GM12878 (cell line): ENCODE results near the gene DQX1. TPM values are rescaled to one million over a fixed set of nuclear protein-coding genes. Genes with fewer than 3 reads are reported as not detected.

ENCODE experiments used
- ATAC-seq: fragments of 200-7000 bp; cut with Tn5 transposase; 3 replicates; pipeline ENCODE4 v1.9.1; 2020; ENCODE audit warnings: mild to moderate bottlenecking, moderate library complexity
- BruUV-seq: library from RNA; stranded (reverse); fragments of 400-500 nt; replicated peaks from 2 replicates; lab custom pipeline; 2021; lab: Mats Ljungman, UMichigan
- CTCF ChIA-PET: fragments of 300-600 bp; sonication (Branson Sonifier 250); formaldehyde crosslinking; extraction: SDS; loops from one replicate; lab custom pipeline; 2021; ENCODE audit warnings: inconsistent platforms; lab: Yijun Ruan, JAX
- POLR2A ChIA-PET: fragments of 350-600 bp; formaldehyde crosslinking; extraction: SDS; loops from one replicate; lab custom pipeline; 2021; ENCODE audit warnings: inconsistent platforms; lab: Charles Lee
- RAD21 ChIA-PET: fragments of 300-600 bp; sonication (Branson Sonifier 250); formaldehyde crosslinking; loops from one replicate; lab custom pipeline; 2023; ENCODE audit warnings: antibody characterized with exemption; ENCODE audit not compliant: unreplicated experiment; lab: Charles Lee
- SMC1A ChIA-PET: fragments of 300-600 bp; sonication (Branson Sonifier 250); formaldehyde crosslinking; loops from one replicate; lab custom pipeline; 2023; ENCODE audit not compliant: unreplicated experiment, uncharacterized antibody; lab: Charles Lee
- DNase-seq: peaks from one replicate; pipeline ENCODE4 v3.0.0-alpha.2; 2011; ENCODE audit warnings: low read depth, low spot score
- FAIRE-seq: peaks from 3 replicates; lab custom pipeline; 2011; peaks lifted over from hg19 to GRCh38; lab: Jason Lieb, UNC
- H2AFZ ChIP-seq: 2 replicates; pipeline ENCODE4 v1.6.0; 2011; ENCODE audit warnings: low read depth, low read length, control low read depth; ENCODE audit not compliant: control insufficient read depth
- H3K27ac ChIP-seq: 2 replicates; pipeline ENCODE4 v1.5.1; 2011; ENCODE audit warnings: control low read depth; ENCODE audit not compliant: control insufficient read depth, insufficient read depth
- H3K27me3 ChIP-seq, 2 experiments: replicated peaks in 1 of 2; 2 replicates each; pipeline versions ENCODE4 v1.6.0 to v1.6.1; 2011; ENCODE audit warnings: low read length in 1 of 2; ENCODE audit not compliant: control insufficient read depth in 2 of 2, insufficient read depth in 2 of 2
- H3K36me3 ChIP-seq, 2 experiments: 2 replicates each; pipeline ENCODE4 v1.5.1; 2011; ENCODE audit warnings: low read length in 1 of 2; ENCODE audit not compliant: control insufficient read depth in 2 of 2, insufficient read depth in 2 of 2
- H3K4me1 ChIP-seq: 2 replicates; pipeline ENCODE4 v1.6.1; 2011; ENCODE audit warnings: mild to moderate bottlenecking, low read length, moderate library complexity, mixed read lengths; ENCODE audit not compliant: control insufficient read depth, insufficient read depth
- H3K4me2 ChIP-seq: 2 replicates; pipeline ENCODE4 v1.6.0; 2011; ENCODE audit warnings: control low read depth; ENCODE audit not compliant: control insufficient read depth, insufficient read depth
- H3K4me3 ChIP-seq: fragments of 200-600 bp; sonication (generic); 2 replicates; pipeline ENCODE4 v1.5.1; 2016
- H3K79me2 ChIP-seq: 2 replicates; pipeline ENCODE4 v1.6.0; 2011; ENCODE audit warnings: low read length; ENCODE audit not compliant: control insufficient read depth, insufficient read depth
- H3K9ac ChIP-seq: 2 replicates; pipeline ENCODE4 v1.8.0; 2011; ENCODE audit warnings: low read length, control low read depth, mixed read lengths; ENCODE audit not compliant: control insufficient read depth, insufficient read depth
- H3K9me3 ChIP-seq: replicated peaks from 3 replicates; pipeline ENCODE4 v1.5.1; 2011; ENCODE audit warnings: mild to moderate bottlenecking, low read length; ENCODE audit not compliant: control insufficient read depth, insufficient read depth
- H4K20me1 ChIP-seq: 2 replicates; pipeline ENCODE4 v1.6.0; 2011; ENCODE audit not compliant: control insufficient read depth, insufficient read depth
- CBFB ChIP-seq: IDR thresholded peaks from 2 replicates; pipeline ENCODE4 v1.6.1; 2016; ENCODE audit warnings: antibody characterized with exemption, low read depth
- ESRRA ChIP-seq: IDR thresholded peaks from 2 replicates; pipeline ENCODE4 v1.6.1; 2012; ENCODE audit warnings: mild to moderate bottlenecking, low read length, improper control_type of control experiment
- GATAD2B ChIP-seq: fragments of 450-650 bp; conservative IDR thresholded peaks from 2 replicates; pipeline ENCODE4 v1.6.1; 2017; ENCODE audit warnings: low read depth, mild to moderate bottlenecking, moderate library complexity
- HDAC6 ChIP-seq: fragments of 200-600 bp; sonication (generic); IDR thresholded peaks from one replicate; pipeline ENCODE4 v1.8.0; 2017; ENCODE audit warnings: antibody characterized with exemption; ENCODE audit not compliant: unreplicated experiment
- KAT2A ChIP-seq: conservative IDR thresholded peaks from 2 replicates; pipeline ENCODE4 v1.6.1; 2011; ENCODE audit warnings: low read depth, low read length; ENCODE audit not compliant: control insufficient read depth
- LARP7 ChIP-seq: fragments of 450-650 bp; IDR thresholded peaks from 2 replicates; pipeline ENCODE4 v1.6.1; 2017; ENCODE audit warnings: mild to moderate bottlenecking
- MEF2B ChIP-seq: fragments of 450-650 bp; IDR thresholded peaks from 2 replicates; pipeline ENCODE4 v1.6.1; 2018; ENCODE audit warnings: mild to moderate bottlenecking, moderate library complexity; ENCODE audit not compliant: partially characterized antibody, poor library complexity, severe bottlenecking
- MXI1 ChIP-seq: fragments of 150-350 bp; IDR thresholded peaks from 2 replicates; pipeline ENCODE4 v1.6.1; 2011; ENCODE audit warnings: low read depth, mild to moderate bottlenecking, inconsistent platforms, low read length, improper control_type of control experiment
- SREBF1 ChIP-seq: IDR thresholded peaks from 2 replicates; pipeline ENCODE4 v1.6.1; 2012; ENCODE audit warnings: mild to moderate bottlenecking, low read length
- SRF ChIP-seq, 2 experiments: IDR thresholded peaks; 2 replicates each; pipeline ENCODE4 v1.6.1; 2011; ENCODE audit warnings: low read depth in 2 of 2, low read length in 2 of 2, mild to moderate bottlenecking in 1 of 2, moderate library complexity in 1 of 2
- YY1 ChIP-seq: IDR thresholded peaks from 2 replicates; pipeline ENCODE4 v1.6.1; 2011; ENCODE audit warnings: low read depth, mild to moderate bottlenecking, low read length
- ZNF207 ChIP-seq: fragments of 450-650 bp; IDR thresholded peaks from 2 replicates; pipeline ENCODE4 v1.6.1; 2014; ENCODE audit warnings: antibody characterized with exemption, mild to moderate bottlenecking, borderline replicate concordance
- WGBS: methylation state at CpG from one replicate; pipeline ENCODE4 v1.1.6; 2016; ENCODE audit warnings: low lambda C conversion rate; ENCODE audit not compliant: insufficient replicate concordance, insufficient coverage; ENCODE audit errors: missing lambda C conversion rate; 5-methylcytosine and 5-hydroxymethylcytosine counted together
- in situ Hi-C: fragments of 300-500 bp; cut with MboI; formaldehyde crosslinking; loops from 9 replicates; pipeline ENCODE4 v1.14.3; 2018; ENCODE audit warnings: mixed read lengths
- intact Hi-C: fragments of 100-400 bp; cut with micrococcal nuclease; formaldehyde crosslinking; loops from one replicate; pipeline ENCODE4 v1.14.2; 2022; ENCODE audit not compliant: unreplicated experiment
- polyA plus RNA-seq, 11 experiments: library from polyadenylated mRNA; depleted of rRNA in 4 of 11; unstranded in 6 of 11; stranded (reverse) in 5 of 11; fragments of >200 nt; fragmentation: Nextera tagmentation in 4 of 11; fragmentation: Illumina TruSeq in 1 of 11; extraction: Ambion mirVana in 4 of 11; extraction: Trizol in 1 of 11; gene quantifications; 1 replicate in 1 of 11; 2 replicates in 10 of 11; pipeline versions ENCODE4 v1.2.1 to v1.2.3, GENCODE V29; 2011 to 2016; ENCODE audit warnings: inconsistent platforms in 2 of 11, missing spikeins in 2 of 11, low read depth in 1 of 11
- total RNA-seq, 4 experiments: library from RNA; depleted of rRNA in 3 of 4; stranded (reverse); fragments of >200 nt in 3 of 4; fragmentation: Illumina TruSeq in 1 of 4; extraction: Trizol in 1 of 4; gene quantifications; 2 replicates each; pipeline versions ENCODE4 v1.2.1 to v1.2.3, GENCODE V29; 2013 to 2021
- TF ChIP-seq, protein P1 (sequence below): fragments of 450-650 bp; IDR thresholded peaks from 2 replicates; pipeline ENCODE4 v1.6.1; 2017; ENCODE audit warnings: antibody characterized with exemption, mild to moderate bottlenecking, moderate library complexity
- TF ChIP-seq, protein P2 (sequence below): IDR thresholded peaks from 2 replicates; pipeline ENCODE4 v1.6.1; 2011; ENCODE audit warnings: mild to moderate bottlenecking, low read depth, low read length, moderate library complexity; ENCODE audit not compliant: insufficient replicate concordance
- TF ChIP-seq, protein P3 (sequence below): fragments of 450-650 bp; IDR thresholded peaks from 2 replicates; pipeline ENCODE4 v1.6.1; 2018; ENCODE audit warnings: borderline replicate concordance, mild to moderate bottlenecking; ENCODE audit not compliant: partially characterized antibody

The DQX1 gene
- total and polyA plus RNA-seq, 10 of the 15 experiments (the other 5 are each of a cell fraction or from before 2014, with no cell fraction given), result 0.34 to 2.1 (median 0.86) TPM

DNA sequence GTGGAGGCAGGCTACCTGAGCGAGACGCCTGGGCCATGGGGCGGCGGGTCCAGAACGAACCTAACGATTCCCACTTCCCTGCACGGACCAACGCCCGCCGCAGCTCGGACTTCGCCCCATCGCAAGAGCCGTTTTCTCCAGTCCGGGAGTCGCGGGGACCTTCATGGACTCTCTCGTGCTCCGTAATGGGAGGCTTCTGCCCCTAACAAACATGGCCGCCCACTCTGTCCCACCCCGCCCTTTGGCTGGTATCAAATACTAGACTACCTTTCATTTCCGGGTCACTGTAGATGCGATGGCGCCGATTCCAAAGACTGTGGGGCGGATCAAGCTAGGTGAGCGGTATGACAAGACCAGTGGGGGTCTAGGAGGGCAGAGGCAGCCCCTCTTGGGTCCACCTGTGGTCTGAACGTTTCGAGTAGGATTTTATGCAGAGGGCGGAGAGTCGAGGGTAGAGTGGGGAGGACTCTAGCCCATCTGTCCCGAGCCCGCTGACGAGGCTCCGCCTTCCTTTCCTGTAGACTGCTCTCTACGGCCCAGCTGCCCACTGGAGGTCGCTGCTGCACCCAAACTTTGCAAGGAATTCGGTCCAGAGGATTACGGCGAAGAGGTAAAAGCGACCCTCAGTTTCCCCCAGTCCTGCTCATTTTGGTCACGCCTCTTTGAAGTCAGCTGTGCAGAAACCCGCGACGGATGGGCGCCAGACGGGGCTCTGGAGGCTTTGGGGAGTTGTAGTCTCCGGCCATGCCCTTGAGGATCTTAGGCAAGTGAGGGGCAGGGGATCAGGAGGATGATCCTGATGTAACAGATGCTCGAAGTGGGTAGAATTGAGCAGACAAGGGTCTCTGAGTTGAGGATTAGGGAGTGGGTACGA is 43.0 kb downstream of the DQX1 start, which contains the start of the genes CCDC142 and TTC31:
Gene CCDC142 (minus strand): TSS at position 198 of the 874 bp plus-strand sequence. CDS start 161 bp downstream, at position 37.
Gene TTC31 (plus strand): TSS at position 281 of the 874 bp plus-strand sequence. CDS start 15 bp downstream, at position 296.
- intact Hi-C loops (loop anchor here (1.0 to 2.0 kb wide), 6 partner anchors 20 to 104 kb away; partner anchors contain the start of gene WBP1), in situ Hi-C loops (loop anchor here (10.0 kb wide), 1 partner anchor 102 kb away; no protein-coding TSS in a partner anchor)
- Histone ChIP-seq H4K20me1 (no peaks in the 10 kb centered on the region; the same call in 1 of the 2 replicates), H3K9me3 (no peaks in the 10 kb centered on the region), H3K27me3 (no peaks in the 10 kb centered on the region; a peak in 1 of 4 replicates), H3K4me1 (peaks cover 13% of the 10 kb centered on the region), H3K79me2 (peaks cover 27% of the 10 kb centered on the region), H3K4me2 (peak within 1 kb of the TSS; percentile 96), H2AFZ (peak within 1 kb of the TSS; percentile 100), H3K9ac (peak within 1 kb of the TSS; percentile 91), H3K27ac (peak within 1 kb of the TSS; percentile 96), H3K4me3 (peak within 1 kb of the TSS; percentile 97), H3K36me3 (no peaks in the 10 kb centered on the region; a peak in 1 of 4 replicates)
- RAD21 ChIA-PET, result interaction anchor here (0.5 to 5.9 kb wide), 18 partner anchors 10 to 659 kb away, joined by 3 to 121 read pairs (median 4); partner anchors contain the start of genes AUP1, DQX1, HTRA2 and INO80B
- SMC1A ChIA-PET, result interaction anchor here (0.8 to 5.7 kb wide), 18 partner anchors 10 to 158 kb away, joined by 3 to 128 read pairs (median 5); partner anchors contain the start of genes INO80B, MRPL53 and WBP1
- ATAC-seq (peak; percentile 95), FAIRE-seq (peak; percentile 96), DNase-seq (peak; percentile 89)
- CTCF ChIA-PET, result interaction anchor here (0.7 to 19.4 kb wide), 31 partner anchors 9 to 588 kb away, joined by 3 to 280 read pairs (median 4); partner anchors contain the start of genes AUP1, C2orf81, DQX1 and HTRA2
- POLR2A ChIA-PET, result interaction anchor here (0.6 to 3.6 kb wide), 12 partner anchors 9 to 108 kb away, joined by 3 to 44 read pairs (median 8); partner anchors contain the start of genes AUP1, HTRA2, INO80B and MRPL53
- TSS peak; percentile 97 for BruUV-seq
- WGBS, result 1% methylated on average over 47 of the region's 50 CpGs
- TF ChIP-seq MXI1 (peak; percentile 6; the same call in 1 of the 2 replicates), SREBF1 (peak; percentile 79), LARP7 (no peak; the same call in 1 of the 2 replicates), ESRRA (no peak), SRF (IDR thresholded peaks at IDR 0.05; ENCODE audit: low read depth in 2 of 2, low read length in 2 of 2) (0 out of 4 replicates have a peak, but pooled peaks of 1 of the 2 experiments have one; percentile 27), CBFB (peak; percentile 41), YY1 (peak; percentile 99), GATAD2B (0 out of 2 replicates have a peak, but pooled peaks have one; percentile 43), MEF2B (peak; percentile 4), KAT2A (no peak), HDAC6 (no peak), ZNF207 (no peak)
- TF ChIP-seq, protein P1, sequence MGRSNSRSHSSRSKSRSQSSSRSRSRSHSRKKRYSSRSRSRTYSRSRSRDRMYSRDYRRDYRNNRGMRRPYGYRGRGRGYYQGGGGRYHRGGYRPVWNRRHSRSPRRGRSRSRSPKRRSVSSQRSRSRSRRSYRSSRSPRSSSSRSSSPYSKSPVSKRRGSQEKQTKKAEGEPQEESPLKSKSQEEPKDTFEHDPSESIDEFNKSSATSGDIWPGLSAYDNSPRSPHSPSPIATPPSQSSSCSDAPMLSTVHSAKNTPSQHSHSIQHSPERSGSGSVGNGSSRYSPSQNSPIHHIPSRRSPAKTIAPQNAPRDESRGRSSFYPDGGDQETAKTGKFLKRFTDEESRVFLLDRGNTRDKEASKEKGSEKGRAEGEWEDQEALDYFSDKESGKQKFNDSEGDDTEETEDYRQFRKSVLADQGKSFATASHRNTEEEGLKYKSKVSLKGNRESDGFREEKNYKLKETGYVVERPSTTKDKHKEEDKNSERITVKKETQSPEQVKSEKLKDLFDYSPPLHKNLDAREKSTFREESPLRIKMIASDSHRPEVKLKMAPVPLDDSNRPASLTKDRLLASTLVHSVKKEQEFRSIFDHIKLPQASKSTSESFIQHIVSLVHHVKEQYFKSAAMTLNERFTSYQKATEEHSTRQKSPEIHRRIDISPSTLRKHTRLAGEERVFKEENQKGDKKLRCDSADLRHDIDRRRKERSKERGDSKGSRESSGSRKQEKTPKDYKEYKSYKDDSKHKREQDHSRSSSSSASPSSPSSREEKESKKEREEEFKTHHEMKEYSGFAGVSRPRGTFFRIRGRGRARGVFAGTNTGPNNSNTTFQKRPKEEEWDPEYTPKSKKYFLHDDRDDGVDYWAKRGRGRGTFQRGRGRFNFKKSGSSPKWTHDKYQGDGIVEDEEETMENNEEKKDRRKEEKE, result no peak
- TF ChIP-seq, protein P2, sequence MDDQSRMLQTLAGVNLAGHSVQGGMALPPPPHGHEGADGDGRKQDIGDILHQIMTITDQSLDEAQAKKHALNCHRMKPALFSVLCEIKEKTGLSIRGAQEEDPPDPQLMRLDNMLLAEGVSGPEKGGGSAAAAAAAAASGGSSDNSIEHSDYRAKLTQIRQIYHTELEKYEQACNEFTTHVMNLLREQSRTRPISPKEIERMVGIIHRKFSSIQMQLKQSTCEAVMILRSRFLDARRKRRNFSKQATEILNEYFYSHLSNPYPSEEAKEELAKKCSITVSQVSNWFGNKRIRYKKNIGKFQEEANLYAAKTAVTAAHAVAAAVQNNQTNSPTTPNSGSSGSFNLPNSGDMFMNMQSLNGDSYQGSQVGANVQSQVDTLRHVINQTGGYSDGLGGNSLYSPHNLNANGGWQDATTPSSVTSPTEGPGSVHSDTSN, result no peak
- TF ChIP-seq, protein P3, sequence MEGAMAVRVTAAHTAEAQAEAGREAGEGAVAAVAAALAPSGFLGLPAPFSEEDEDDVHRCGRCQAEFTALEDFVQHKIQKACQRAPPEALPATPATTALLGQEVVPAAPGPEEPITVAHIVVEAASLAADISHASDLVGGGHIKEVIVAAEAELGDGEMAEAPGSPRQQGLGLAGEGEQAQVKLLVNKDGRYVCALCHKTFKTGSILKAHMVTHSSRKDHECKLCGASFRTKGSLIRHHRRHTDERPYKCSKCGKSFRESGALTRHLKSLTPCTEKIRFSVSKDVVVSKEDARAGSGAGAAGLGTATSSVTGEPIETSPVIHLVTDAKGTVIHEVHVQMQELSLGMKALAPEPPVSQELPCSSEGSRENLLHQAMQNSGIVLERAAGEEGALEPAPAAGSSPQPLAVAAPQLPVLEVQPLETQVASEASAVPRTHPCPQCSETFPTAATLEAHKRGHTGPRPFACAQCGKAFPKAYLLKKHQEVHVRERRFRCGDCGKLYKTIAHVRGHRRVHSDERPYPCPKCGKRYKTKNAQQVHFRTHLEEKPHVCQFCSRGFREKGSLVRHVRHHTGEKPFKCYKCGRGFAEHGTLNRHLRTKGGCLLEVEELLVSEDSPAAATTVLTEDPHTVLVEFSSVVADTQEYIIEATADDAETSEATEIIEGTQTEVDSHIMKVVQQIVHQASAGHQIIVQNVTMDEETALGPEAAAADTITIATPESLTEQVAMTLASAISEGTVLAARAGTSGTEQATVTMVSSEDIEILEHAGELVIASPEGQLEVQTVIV, result peak; percentile 43
